Ishikawa (cell line): ENCODE results near the gene CRMP1.

Source experiments
- CEBPB ChIP-seq: IDR thresholded peaks from 2 replicates; pipeline ENCODE4 v1.6.1; 2012
- CREB1 ChIP-seq: IDR thresholded peaks from 2 replicates; pipeline ENCODE4 v1.6.1; 2012; ENCODE audit warnings: low read depth
- EGR1 ChIP-seq: IDR thresholded peaks from 2 replicates; pipeline ENCODE4 v1.6.1; 2012
- EP300 ChIP-seq: IDR thresholded peaks from 2 replicates; pipeline ENCODE4 v1.6.1; 2012; ENCODE audit warnings: borderline replicate concordance
- FOXM1 ChIP-seq: IDR thresholded peaks from 2 replicates; pipeline ENCODE4 v1.6.1; 2012; ENCODE audit warnings: low read depth, borderline replicate concordance
- MAX ChIP-seq: IDR thresholded peaks from 2 replicates; pipeline ENCODE4 v1.6.1; 2012
- NFIC ChIP-seq: IDR thresholded peaks from 2 replicates; pipeline ENCODE4 v1.6.1; 2012
- RAD21 ChIP-seq: IDR thresholded peaks from 2 replicates; pipeline ENCODE4 v1.6.1; 2012; ENCODE audit warnings: low read depth
- REST ChIP-seq: IDR thresholded peaks from 2 replicates; pipeline ENCODE4 v1.6.1; 2012; ENCODE audit warnings: low read depth, mild to moderate bottlenecking
- TAF1 ChIP-seq: IDR thresholded peaks from 2 replicates; pipeline ENCODE4 v1.6.1; 2012; ENCODE audit warnings: low read depth, mild to moderate bottlenecking
- TCF12 ChIP-seq: IDR thresholded peaks from 2 replicates; pipeline ENCODE4 v1.6.1; 2012; ENCODE audit warnings: low read depth
- TEAD4 ChIP-seq: IDR thresholded peaks from 2 replicates; pipeline ENCODE4 v1.6.1; 2012
- USF1 ChIP-seq: IDR thresholded peaks from 2 replicates; pipeline ENCODE4 v1.6.1; 2012
- YY1 ChIP-seq: IDR thresholded peaks from 2 replicates; pipeline ENCODE4 v1.6.1; 2012; ENCODE audit warnings: low read depth
- ZBTB7A ChIP-seq: IDR thresholded peaks from 2 replicates; pipeline ENCODE4 v1.6.1; 2012; ENCODE audit warnings: low read depth

CRMP1 gene

GRCh38 chr4:5857199-5857598 is 35.7 kb downstream of the CRMP1 start:
- no peak for TF ChIP-seq EGR1
- no peak for TF ChIP-seq MAX
- no peak for TF ChIP-seq USF1
- TF ChIP-seq ZBTB7A = no peak
- no peak for TF ChIP-seq TCF12
- TF ChIP-seq CEBPB = no peak
- no peak for TF ChIP-seq YY1
- no peak for TF ChIP-seq RAD21
- no peak for TF ChIP-seq CREB1
- no peak for TF ChIP-seq REST
- no peak for TF ChIP-seq TAF1
- no peak for TF ChIP-seq TEAD4
- TF ChIP-seq NFIC = no peak
- no peak for TF ChIP-seq EP300
- TF ChIP-seq FOXM1 = no peak

GRCh38 chr4:5854929-5855328 is 38.0 kb downstream of the CRMP1 start:
- no peak for TF ChIP-seq MAX
- no peak for TF ChIP-seq NFIC
- TF ChIP-seq TCF12 = no peak
- TF ChIP-seq TEAD4 = no peak
- no peak for TF ChIP-seq CREB1
- TF ChIP-seq FOXM1 = no peak
- no peak for TF ChIP-seq USF1
- TF ChIP-seq RAD21 = no peak
- no peak for TF ChIP-seq TAF1
- TF ChIP-seq REST = no peak
- TF ChIP-seq YY1 = no peak
- TF ChIP-seq CEBPB = no peak
- no peak for TF ChIP-seq ZBTB7A
- no peak for TF ChIP-seq EP300
- TF ChIP-seq EGR1 = no peak

GRCh38 chr4:5852523-5853202 is 40.2 kb downstream of the CRMP1 start:
- TF ChIP-seq RAD21 (no peak), CEBPB (no peak), FOXM1 (no peak), NFIC (no peak), REST (no peak), TAF1 (no peak), YY1 (no peak), MAX (no peak), USF1 (no peak), CREB1 (no peak)
